ENCODE data around the gene MCC. TPM values are rescaled to one million over a fixed set of nuclear protein-coding genes. Genes with fewer than 3 reads are reported as not detected.

Gene MCC
- total RNA-seq, 1 donor from 2014 or later: 22.7 TPM

DNA sequence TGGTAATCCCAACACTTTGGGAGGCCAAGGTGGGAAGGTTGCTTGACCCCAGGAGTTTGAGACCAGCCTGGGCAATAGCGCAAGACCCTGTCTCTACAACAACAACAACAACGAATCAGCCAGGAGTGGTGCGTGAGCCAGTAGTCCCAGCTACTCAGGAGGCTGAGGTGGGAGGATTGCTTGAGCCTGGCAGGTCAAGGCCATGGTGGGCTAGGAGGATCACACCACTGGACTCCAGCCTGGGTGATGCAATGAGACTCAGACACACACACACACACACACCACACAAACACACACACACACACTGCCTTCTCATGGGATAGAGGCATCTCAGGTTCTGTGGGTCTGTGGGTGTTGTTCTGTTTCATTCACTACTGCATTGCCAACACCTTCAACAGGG is 396.6 kb downstream of the MCC start:
- H3K4me3 Mint-ChIP-seq (ENCODE audit: unreplicated experiment): no peak overlapping the region
- no peak for TF ChIP-seq CTCF (IDR thresholded peaks at IDR 0.05; ENCODE audit: unreplicated experiment)
- no peak for DNase-seq (ENCODE audit: low spot score)
- peaks cover 2% of the 10 kb centered on the region for H3K27me3 Mint-ChIP-seq (ENCODE audit: unreplicated experiment)
- no peak overlapping the region for H3K27ac Mint-ChIP-seq (ENCODE audit: unreplicated experiment)
- H3K4me1 Mint-ChIP-seq (ENCODE audit: unreplicated experiment): no peaks in the 10 kb centered on the region
- H3K9me3 Mint-ChIP-seq (ENCODE audit: unreplicated experiment): no peaks in the 10 kb centered on the region
- peaks cover 8% of the 10 kb centered on the region for H3K36me3 Mint-ChIP-seq (ENCODE audit: low read depth, unreplicated experiment)

DNA sequence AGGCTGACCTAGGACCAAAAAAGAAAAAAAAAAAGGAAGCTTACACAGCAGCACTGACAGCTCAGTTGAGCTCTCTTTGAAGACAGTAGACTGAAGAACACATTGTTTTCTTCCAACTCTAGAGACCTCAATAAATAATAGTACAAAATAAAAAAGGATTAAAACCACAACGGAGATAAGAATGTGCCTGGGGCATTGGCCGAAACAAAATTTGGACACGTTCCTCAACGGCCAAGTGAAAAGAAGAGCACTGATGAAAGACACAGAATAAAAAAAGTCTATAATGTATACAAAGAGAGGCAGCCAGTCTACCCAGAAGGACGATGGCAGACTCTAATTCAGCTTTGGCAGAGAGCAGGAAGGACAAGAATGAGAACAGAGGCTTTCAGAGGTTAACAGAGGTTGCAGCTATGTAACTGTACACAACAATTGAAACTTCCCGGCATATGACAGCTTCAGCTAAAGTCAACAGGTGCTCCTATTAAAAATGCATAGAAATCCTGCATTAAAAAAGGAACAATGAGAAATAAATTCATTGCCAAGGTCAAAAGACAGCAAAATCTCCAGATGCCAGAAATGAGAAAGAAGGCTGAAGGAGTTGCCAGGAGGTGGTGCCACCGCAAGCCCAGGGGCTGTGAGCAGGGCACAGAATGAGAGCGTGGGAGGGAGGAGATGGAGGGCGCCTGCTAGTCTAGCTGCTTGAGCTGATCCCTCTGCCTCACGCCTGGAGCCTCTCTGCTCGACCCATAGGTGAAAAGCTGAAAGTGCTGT is 397.7 kb downstream of the MCC start:
- Mint-ChIP-seq H3K27me3 (ENCODE audit: unreplicated experiment) (peaks cover 2% of the 10 kb centered on the region), H3K4me3 (ENCODE audit: unreplicated experiment) (no peak overlapping the region), H3K27ac (ENCODE audit: unreplicated experiment) (no peak overlapping the region), H3K4me1 (ENCODE audit: unreplicated experiment) (no peaks in the 10 kb centered on the region), H3K36me3 (ENCODE audit: low read depth, unreplicated experiment) (peaks cover 8% of the 10 kb centered on the region), H3K9me3 (ENCODE audit: unreplicated experiment) (no peaks in the 10 kb centered on the region)
- no peak for DNase-seq (ENCODE audit: low spot score)
- no peak for TF ChIP-seq CTCF (IDR thresholded peaks at IDR 0.05; ENCODE audit: unreplicated experiment)

DNA sequence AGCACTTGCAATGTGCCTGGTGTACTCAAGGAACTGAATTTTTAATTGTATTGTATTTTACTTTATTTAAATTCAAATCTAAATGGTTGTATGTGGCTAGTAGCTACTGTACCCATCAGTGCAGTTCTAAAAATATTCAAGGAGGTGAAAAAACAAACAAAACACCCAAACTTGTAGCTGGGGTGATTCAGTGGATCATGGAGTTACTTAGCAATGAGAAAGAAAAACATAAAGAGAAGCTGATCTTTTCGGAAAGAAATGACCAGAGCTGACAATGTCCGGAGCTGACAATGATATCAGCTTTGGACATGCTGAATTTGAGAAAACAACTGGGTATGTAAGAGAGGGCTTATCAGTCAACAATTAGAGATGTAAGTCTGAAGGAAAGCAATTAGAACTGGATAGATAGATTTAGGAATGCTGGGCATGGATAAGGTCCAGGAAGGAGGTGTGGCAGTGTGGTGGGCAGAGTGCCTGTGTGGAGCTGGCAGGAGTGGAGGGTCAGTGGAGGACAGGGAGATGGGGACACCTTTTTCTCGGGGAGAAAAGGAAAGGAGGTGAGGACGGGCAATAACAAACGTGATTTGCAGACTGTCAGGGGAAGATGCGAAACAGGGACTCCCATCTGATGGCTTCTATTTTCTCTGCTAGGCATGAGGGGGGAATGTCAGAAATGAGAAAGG is 398.5 kb downstream of the MCC start:
- Mint-ChIP-seq H3K36me3 (ENCODE audit: low read depth, unreplicated experiment) (peaks cover 8% of the 10 kb centered on the region), H3K4me3 (ENCODE audit: unreplicated experiment) (peak overlapping the region; percentile 37)

GRCh38 chr5:113087976-113088514 is 400.2 kb downstream of the MCC start:
- H3K4me1 Mint-ChIP-seq (ENCODE audit: unreplicated experiment): no peaks in the 10 kb centered on the region
- no peak overlapping the region for H3K4me3 Mint-ChIP-seq (ENCODE audit: unreplicated experiment)
- peaks cover 14% of the 10 kb centered on the region for H3K36me3 Mint-ChIP-seq (ENCODE audit: low read depth, unreplicated experiment)
- no peaks in the 10 kb centered on the region for H3K9me3 Mint-ChIP-seq (ENCODE audit: unreplicated experiment)
- no peak for DNase-seq (ENCODE audit: low spot score)
- no peak for TF ChIP-seq CTCF (IDR thresholded peaks at IDR 0.05; ENCODE audit: unreplicated experiment)
- peaks cover 2% of the 10 kb centered on the region for H3K27me3 Mint-ChIP-seq (ENCODE audit: unreplicated experiment)
- H3K27ac Mint-ChIP-seq (ENCODE audit: unreplicated experiment): no peak overlapping the region

More for the DNA sequence above, 398.5 kb downstream of the MCC start:
- H3K4me1 Mint-ChIP-seq (ENCODE audit: unreplicated experiment): no peaks in the 10 kb centered on the region
- H3K27ac Mint-ChIP-seq (ENCODE audit: unreplicated experiment): peak overlapping the region; percentile 25
- DNase-seq (ENCODE audit: low spot score): no peak
- no peaks in the 10 kb centered on the region for H3K9me3 Mint-ChIP-seq (ENCODE audit: unreplicated experiment)
- no peak for TF ChIP-seq CTCF (IDR thresholded peaks at IDR 0.05; ENCODE audit: unreplicated experiment)
- peaks cover 2% of the 10 kb centered on the region for H3K27me3 Mint-ChIP-seq (ENCODE audit: unreplicated experiment)

All from endothelial cell (in vitro differentiated cells).